ENCODE measurements around the gene WASF2. TPM values are rescaled to one million over a fixed set of nuclear protein-coding genes. Genes with fewer than 3 reads are reported as not detected.
A peak's percentile ranks its signal among the peaks of the same experiment; 100 is the strongest.
"Not testable (repeated sequence)": the region's sequence is repeated elsewhere in the genome, so short reads cannot be mapped to it uniquely, and the experiment has no call there.

Gene WASF2
- total and polyA plus RNA-seq, 5 donors, result 22.1 to 77.9 (median 69.4) TPM

- no peaks in the 10 kb centered on the region for H3K9me3 ChIP-seq (ENCODE audit: control insufficient read depth, low read length)
- H3K27ac ChIP-seq (ENCODE audit: low read length), result peak overlapping the region; percentile 60
- no peak overlapping the region for H3K4me3 ChIP-seq (ENCODE audit: low read length)
- peaks cover 17% of the 10 kb centered on the region for H3K4me1 ChIP-seq (ENCODE audit: control insufficient read depth, insufficient read depth, low read length)
- DNase-seq (no peak), ATAC-seq (peak; percentile 30 to 57)
- 41% methylated on average over 2 of the region's 2 CpGs for WGBS
- intact Hi-C loops (cut with DNase I), result loop anchor here in 2 of 4 donors (10.0 kb wide), 2 partner anchors 49 to 69 kb away; no protein-coding TSS in a partner anchor
- no peaks in the 10 kb centered on the region for H3K27me3 ChIP-seq (ENCODE audit: control insufficient read depth, insufficient read depth)
Observed at GRCh38 chr1:27435566-27436203, 54.3 kb downstream of the WASF2 start.

GRCh38 chr1:27433706-27434105 lies 56.3 kb downstream of the WASF2 start:
- peaks cover 26% of the 10 kb centered on the region for H3K4me1 ChIP-seq (ENCODE audit: control insufficient read depth, insufficient read depth, low read length)
- intact Hi-C loops (cut with DNase I), result loop anchor here in 2 of 4 donors (10.0 kb wide), 2 partner anchors 51 to 71 kb away; no protein-coding TSS in a partner anchor
- WGBS, result 68% methylated on average over 3 of the region's 3 CpGs

GRCh38 chr1:27432725-27433124 lies 57.2 kb downstream of the WASF2 start:
- not testable (repeated sequence) for H3K9me3 ChIP-seq (ENCODE audit: control insufficient read depth, low read length); H3K27ac ChIP-seq (ENCODE audit: low read length); DNase-seq; H3K4me3 ChIP-seq (ENCODE audit: low read length); H3K27me3 ChIP-seq (ENCODE audit: control insufficient read depth, insufficient read depth); ATAC-seq
- intact Hi-C loops (cut with DNase I), result loop anchor here in 2 of 4 donors (10.0 kb wide), 2 partner anchors 52 to 72 kb away; no protein-coding TSS in a partner anchor
- WGBS, result 96% methylated on average over 1 of the region's 1 CpG
- peaks cover 26% of the 10 kb centered on the region for H3K4me1 ChIP-seq (ENCODE audit: control insufficient read depth, insufficient read depth, low read length)

More at GRCh38 chr1:27433706-27434105, 56.3 kb downstream of the WASF2 start:
- Histone ChIP-seq H3K27ac (ENCODE audit: low read length) (no peak overlapping the region), H3K27me3 (ENCODE audit: control insufficient read depth, insufficient read depth) (no peaks in the 10 kb centered on the region), H3K9me3 (ENCODE audit: control insufficient read depth, low read length) (no peaks in the 10 kb centered on the region), H3K4me3 (ENCODE audit: low read length) (no peak overlapping the region)
- ATAC-seq, result no peak
- DNase-seq, result no peak

- H3K9me3 ChIP-seq (ENCODE audit: control insufficient read depth, low read length), result no peaks in the 10 kb centered on the region
- H3K4me3 ChIP-seq (ENCODE audit: low read length), result no peak overlapping the region
- WGBS, result 87% methylated on average over 2 of the region's 2 CpGs
- peak overlapping the region; percentile 81 for H3K27ac ChIP-seq (ENCODE audit: low read length)
- intact Hi-C loops (cut with DNase I), result loop anchor here in 2 of 4 donors (10.0 kb wide), 2 partner anchors 53 to 73 kb away; no protein-coding TSS in a partner anchor
- DNase-seq (no peak), ATAC-seq (no peak)
- H3K4me1 ChIP-seq (ENCODE audit: control insufficient read depth, insufficient read depth, low read length), result peaks cover 32% of the 10 kb centered on the region
- no peaks in the 10 kb centered on the region for H3K27me3 ChIP-seq (ENCODE audit: control insufficient read depth, insufficient read depth)
Observed at GRCh38 chr1:27431601-27431940, 58.4 kb downstream of the WASF2 start.

- intact Hi-C loops (cut with DNase I), result loop anchor here in 2 of 4 donors (10.0 kb wide), 2 partner anchors 54 to 74 kb away; no protein-coding TSS in a partner anchor
- no peak overlapping the region for H3K4me3 ChIP-seq (ENCODE audit: low read length)
Observed at GRCh38 chr1:27430903-27431600, 58.9 kb downstream of the WASF2 start.

GRCh38 chr1:27429029-27429425 lies 60.9 kb downstream of the WASF2 start:
- 8% methylated on average over 2 of the region's 2 CpGs for WGBS
- Histone ChIP-seq H3K9me3 (ENCODE audit: control insufficient read depth, low read length) (no peaks in the 10 kb centered on the region), H3K4me1 (ENCODE audit: control insufficient read depth, insufficient read depth, low read length) (peaks cover 21% of the 10 kb centered on the region), H3K27ac (ENCODE audit: low read length) (peak overlapping the region; percentile 81), H3K4me3 (ENCODE audit: low read length) (no peak overlapping the region), H3K27me3 (ENCODE audit: control insufficient read depth, insufficient read depth) (no peaks in the 10 kb centered on the region)
- DNase-seq (no peak), ATAC-seq (peak in 1 of 2 donors; percentile 27)
- intact Hi-C loops (cut with DNase I), result no loop called here

More at GRCh38 chr1:27430903-27431600, 58.9 kb downstream of the WASF2 start:
- DNase-seq (no peak), ATAC-seq (peak; percentile 56 to 69)
- H3K9me3 ChIP-seq (ENCODE audit: control insufficient read depth, low read length), result no peaks in the 10 kb centered on the region
- H3K27ac ChIP-seq (ENCODE audit: low read length), result peak overlapping the region; percentile 81
- WGBS, result 4% methylated on average over 1 of the region's 1 CpG
- H3K27me3 ChIP-seq (ENCODE audit: control insufficient read depth, insufficient read depth), result no peaks in the 10 kb centered on the region
- H3K4me1 ChIP-seq (ENCODE audit: control insufficient read depth, insufficient read depth, low read length), result peaks cover 29% of the 10 kb centered on the region

GRCh38 chr1:27428316-27429028 lies 61.5 kb downstream of the WASF2 start:
- intact Hi-C loops (cut with DNase I), result no loop called here
- Histone ChIP-seq H3K27ac (ENCODE audit: low read length) (peak overlapping the region; percentile 93), H3K4me1 (ENCODE audit: control insufficient read depth, insufficient read depth, low read length) (peaks cover 21% of the 10 kb centered on the region), H3K9me3 (ENCODE audit: control insufficient read depth, low read length) (no peaks in the 10 kb centered on the region), H3K4me3 (ENCODE audit: low read length) (no peak overlapping the region), H3K27me3 (ENCODE audit: control insufficient read depth, insufficient read depth) (no peaks in the 10 kb centered on the region)
- WGBS, result 13% methylated on average over 17 of the region's 17 CpGs
- ATAC-seq (peak; percentile 64 to 68), DNase-seq (peak in 2 of 3 donors; percentile 67 to 69)

- peaks cover 21% of the 10 kb centered on the region for H3K4me1 ChIP-seq (ENCODE audit: control insufficient read depth, insufficient read depth, low read length)
- intact Hi-C loops (cut with DNase I), result no loop called here
- peak in 1 of 2 donors; percentile 5 for ATAC-seq
Observed at GRCh38 chr1:27427816-27428315, 62.1 kb downstream of the WASF2 start.

GRCh38 chr1:27427329-27427728 lies 62.6 kb downstream of the WASF2 start:
- Histone ChIP-seq H3K27ac (ENCODE audit: low read length) (peak overlapping the region; percentile 93), H3K4me3 (ENCODE audit: low read length) (no peak overlapping the region), H3K27me3 (ENCODE audit: control insufficient read depth, insufficient read depth) (no peaks in the 10 kb centered on the region), H3K9me3 (ENCODE audit: control insufficient read depth, low read length) (no peaks in the 10 kb centered on the region), H3K4me1 (ENCODE audit: control insufficient read depth, insufficient read depth, low read length) (peaks cover 19% of the 10 kb centered on the region)
- 43% methylated on average over 2 of the region's 2 CpGs for WGBS
- ATAC-seq (no peak), DNase-seq (no peak)
- intact Hi-C loops (cut with DNase I), result no loop called here

More at GRCh38 chr1:27427816-27428315, 62.1 kb downstream of the WASF2 start:
- 29% methylated on average over 2 of the region's 2 CpGs for WGBS
- no peak for DNase-seq
- Histone ChIP-seq H3K9me3 (ENCODE audit: control insufficient read depth, low read length) (no peaks in the 10 kb centered on the region), H3K27me3 (ENCODE audit: control insufficient read depth, insufficient read depth) (no peaks in the 10 kb centered on the region), H3K4me3 (ENCODE audit: low read length) (no peak overlapping the region), H3K27ac (ENCODE audit: low read length) (peak overlapping the region; percentile 93)

- H3K27ac ChIP-seq (ENCODE audit: low read length), result no peak overlapping the region
- intact Hi-C loops (cut with DNase I), result no loop called here
- WGBS, result 62% methylated on average over 4 of the region's 4 CpGs
Observed at GRCh38 chr1:27423709-27424108, 66.3 kb downstream of the WASF2 start.

More at GRCh38 chr1:27423709-27424108, 66.3 kb downstream of the WASF2 start:
- H3K4me1 ChIP-seq (ENCODE audit: control insufficient read depth, insufficient read depth, low read length), result peaks cover 10% of the 10 kb centered on the region
- DNase-seq (no peak), ATAC-seq (no peak)
- no peaks in the 10 kb centered on the region for H3K27me3 ChIP-seq (ENCODE audit: control insufficient read depth, insufficient read depth)
- no peaks in the 10 kb centered on the region for H3K9me3 ChIP-seq (ENCODE audit: control insufficient read depth, low read length)
- no peak overlapping the region for H3K4me3 ChIP-seq (ENCODE audit: low read length)
